GM19455 (cell line): ENCODE measurements around the gene TMEM130.
A peak's percentile ranks its signal among the peaks of the same experiment; 100 is the strongest.

Experiments
- ATAC-seq: cut with Tn5 transposase; IDR thresholded peaks from one replicate; pipeline ENCODE4 v1.9.1; 2021; ENCODE audit not compliant: unreplicated experiment

TMEM130 gene

GRCh38 chr7:98869597-98870120 lies at the start of gene TMEM130:
TSS of gene TMEM130 (minus strand) at chr7:98870014. CDS start at chr7:98869861, 153 bp downstream.
- ATAC-seq = no peak

GRCh38 chr7:98917331-98917730 lies 47.5 kb upstream of the TMEM130 start:
- no peak for ATAC-seq

GRCh38 chr7:98913612-98914011 lies 43.8 kb upstream of the TMEM130 start:
- ATAC-seq = no peak

GRCh38 chr7:98913026-98913425 lies 43.2 kb upstream of the TMEM130 start:
- no peak for ATAC-seq

GRCh38 chr7:98911916-98912315 lies 42.1 kb upstream of the TMEM130 start:
- ATAC-seq = no peak

GRCh38 chr7:98910427-98910826 lies 40.6 kb upstream of the TMEM130 start:
- ATAC-seq = no peak

GRCh38 chr7:98909487-98909886 lies 39.7 kb upstream of the TMEM130 start:
- no peak for ATAC-seq

GRCh38 chr7:98908585-98908984 lies 38.8 kb upstream of the TMEM130 start:
- no peak for ATAC-seq

GRCh38 chr7:98907570-98907969 lies 37.8 kb upstream of the TMEM130 start:
- no peak for ATAC-seq

- no peak for ATAC-seq
These were observed 33.4 kb upstream of the TMEM130 start for GRCh38 chr7:98903246-98903645.

- no peak for ATAC-seq
These were observed 32.7 kb upstream of the TMEM130 start for GRCh38 chr7:98902523-98902922.

GRCh38 chr7:98900815-98901214 lies 31.0 kb upstream of the TMEM130 start:
- no peak for ATAC-seq

GRCh38 chr7:98899816-98900215 lies 30.0 kb upstream of the TMEM130 start:
- ATAC-seq = no peak

GRCh38 chr7:98892609-98893008 lies 22.8 kb upstream of the TMEM130 start:
- ATAC-seq = no peak

GRCh38 chr7:98887038-98887437 lies 17.2 kb upstream of the TMEM130 start:
- ATAC-seq = no peak

GRCh38 chr7:98884416-98884815 lies 14.6 kb upstream of the TMEM130 start:
- ATAC-seq = no peak

GRCh38 chr7:98881561-98882315 lies 11.9 kb upstream of the TMEM130 start:
- no peak for ATAC-seq

- ATAC-seq = no peak
These were observed 10.7 kb upstream of the TMEM130 start for GRCh38 chr7:98880485-98880884.

- no peak for ATAC-seq
These were observed 10.1 kb upstream of the TMEM130 start for GRCh38 chr7:98879979-98880315.

GRCh38 chr7:98879198-98879978 lies 9.6 kb upstream of the TMEM130 start:
- ATAC-seq = peak; percentile 74

GRCh38 chr7:98878365-98879197 lies 8.8 kb upstream of the TMEM130 start, which contains the start of gene TRRAP:
TSS of gene TRRAP (plus strand) at chr7:98878532. CDS start at chr7:98881151, 2,619 bp downstream.
- ATAC-seq = peak; percentile 78
